K562 (cell line): ENCODE data around the gene CMIP. TPM values are rescaled to one million over a fixed set of nuclear protein-coding genes. Genes with fewer than 3 reads are reported as not detected.
A peak's percentile ranks its signal among the peaks of the same experiment; 100 is the strongest.

Source experiments
- BCOR ChIP-seq: fragments of 450-650 bp; IDR thresholded peaks from 2 replicates; pipeline ENCODE4 v1.6.1; 2016
- BDP1 ChIP-seq: IDR thresholded peaks from 3 replicates; pipeline ENCODE4 v1.6.1; 2011; ENCODE audit not compliant: insufficient read length, insufficient read depth
- BMI1 ChIP-seq: fragments of 150-350 bp; IDR thresholded peaks from 2 replicates; pipeline ENCODE4 v1.6.1; 2014; ENCODE audit warnings: low read length
- CCNT2 ChIP-seq: IDR thresholded peaks from 2 replicates; pipeline ENCODE4 v1.6.1; 2011; ENCODE audit warnings: borderline replicate concordance, low read depth, mild to moderate bottlenecking, moderate library complexity, mixed read lengths, low read length; ENCODE audit not compliant: insufficient read length; ENCODE audit errors: extremely low read depth
- CSDE1 ChIP-seq, 2 experiments: fragments of 450-650 bp; IDR thresholded peaks; 2 replicates each; pipeline ENCODE4 v1.6.1; 2016; ENCODE audit warnings: mild to moderate bottlenecking in 1 of 2
- ETV6 ChIP-seq, 3 experiments: fragments of 150-350 bp in 1 of 3; sonication (generic) in 1 of 3; formaldehyde crosslinking in 1 of 3; IDR thresholded peaks; 2 replicates each; pipeline versions ENCODE4 v1.6.1 to v1.8.0; 2014 to 2022; ENCODE audit warnings: borderline replicate concordance in 2 of 3, low read depth in 2 of 3, antibody characterized with exemption in 1 of 3, low read length in 1 of 3, mild to moderate bottlenecking in 1 of 3, missing genetic modification reagents in 1 of 3
- FOXA1 ChIP-seq: fragments of 450-650 bp; IDR thresholded peaks from 2 replicates; pipeline ENCODE4 v1.6.1; 2016; ENCODE audit warnings: mild to moderate bottlenecking, borderline replicate concordance
- MTA1 ChIP-seq: fragments of 450-650 bp; IDR thresholded peaks from 2 replicates; pipeline ENCODE4 v1.6.1; 2017; ENCODE audit warnings: borderline replicate concordance
- NR1H2 ChIP-seq: sonication (generic); formaldehyde crosslinking; IDR thresholded peaks from 2 replicates; pipeline ENCODE4 v1.4.0; 2020; ENCODE audit warnings: mild to moderate bottlenecking, missing genetic modification reagents
- RFX5 ChIP-seq: IDR thresholded peaks from 2 replicates; pipeline ENCODE4 v1.6.1; 2011; ENCODE audit warnings: low read depth, mild to moderate bottlenecking, improper control_type of control experiment, low read length
- ZBTB17 ChIP-seq: fragments of 450-650 bp; formaldehyde crosslinking; IDR thresholded peaks from 2 replicates; pipeline ENCODE4 v1.4.0; 2020; ENCODE audit warnings: mild to moderate bottlenecking
- ZFP91 ChIP-seq: sonication (generic); formaldehyde crosslinking; IDR thresholded peaks from 2 replicates; pipeline ENCODE4 v1.8.0; 2022; ENCODE audit warnings: mild to moderate bottlenecking, missing genetic modification reagents
- ZKSCAN8 ChIP-seq: fragments of 200-800 bp; sonication (Bioruptor generic); IDR thresholded peaks from 2 replicates; pipeline ENCODE4 v1.6.1; 2016; ENCODE audit warnings: missing genetic modification characterization, missing compliant biosample characterization
- ZNF274 ChIP-seq: IDR thresholded peaks from 2 replicates; pipeline ENCODE4 v1.6.1; 2011; ENCODE audit warnings: low read depth, mild to moderate bottlenecking, low read length, moderate library complexity, borderline replicate concordance
- ZNF324 ChIP-seq: fragments of 250-450 bp; sonication (Bioruptor Pico); IDR thresholded peaks from 2 replicates; pipeline ENCODE4 v1.4.0; 2020; ENCODE audit warnings: mild to moderate bottlenecking
- ZNF561 ChIP-seq: fragments of 450-650 bp; formaldehyde crosslinking; conservative IDR thresholded peaks from 2 replicates; pipeline ENCODE4 v1.4.0; 2020; ENCODE audit warnings: mild to moderate bottlenecking, moderate library complexity
- ZNF57 ChIP-seq: fragments of 450-650 bp; formaldehyde crosslinking; IDR thresholded peaks from 2 replicates; pipeline ENCODE4 v1.4.0; 2020; ENCODE audit warnings: mild to moderate bottlenecking, moderate library complexity
- ZNF589 ChIP-seq: fragments of 200-800 bp; sonication (Bioruptor generic); IDR thresholded peaks from 2 replicates; pipeline ENCODE4 v1.6.1; 2016; ENCODE audit warnings: low read depth, missing genetic modification characterization, missing compliant biosample characterization
- ZNF717 ChIP-seq: fragments of 250-450 bp; sonication (Bioruptor Pico); IDR thresholded peaks from 2 replicates; pipeline ENCODE4 v1.5.0; 2021
- ZSCAN29 ChIP-seq: fragments of 450-650 bp; IDR thresholded peaks from 2 replicates; pipeline ENCODE4 v1.6.1; 2017
- polyA plus RNA-seq, 8 experiments: library from polyadenylated mRNA; depleted of rRNA in 4 of 8; stranded (reverse) in 5 of 8; unstranded in 3 of 8; fragments of >200 nt; fragmentation: Nextera tagmentation in 2 of 8; fragmentation: Illumina TruSeq in 1 of 8; extraction: Ambion mirVana in 2 of 8; extraction: Trizol in 1 of 8; gene quantifications; 2 replicates each; pipeline versions ENCODE4 v1.2.1 to v1.2.3, GENCODE V29; 2011 to 2014; ENCODE audit warnings: inconsistent platforms in 1 of 8, missing spikeins in 1 of 8
- total RNA-seq, 7 experiments: library from RNA; depleted of rRNA in 6 of 7; stranded (reverse); fragments of >200 nt in 6 of 7; fragmentation: Illumina TruSeq in 2 of 7; extraction: Trizol in 2 of 7; gene quantifications; 2 replicates each; pipeline versions ENCODE4 v1.2.1 to v1.2.3, GENCODE V29; 2011 to 2021; ENCODE audit warnings: low replicate concordance in 1 of 7
- TF ChIP-seq, protein P1 (sequence below): sonication (generic); formaldehyde crosslinking; IDR thresholded peaks from 2 replicates; pipeline ENCODE4 v1.8.0; 2022; ENCODE audit warnings: mild to moderate bottlenecking, missing genetic modification reagents
- TF ChIP-seq, protein P2 (sequence below): fragments of 250-450 bp; sonication (Bioruptor Pico); IDR thresholded peaks from 2 replicates; pipeline ENCODE4 v1.4.0; 2020; ENCODE audit warnings: mild to moderate bottlenecking, moderate library complexity

Gene CMIP
- total and polyA plus RNA-seq, 9 of the 15 experiments (the other 6 are each of a cell fraction or from before 2014, with no cell fraction given): 0.94 to 82.5 (median 10.3) TPM

GRCh38 chr16:81482329-81483063 lies 37.9 kb downstream of the CMIP start (continued):
- TF ChIP-seq ZFP91 (CRISPR knock-in tag) (no peak), BMI1 (no peak), BDP1 (no peak), CSDE1 (IDR thresholded peaks at IDR 0.05) (no peak), ZNF324 (no peak), ZSCAN29 (no peak; the same call in 1 of the 2 replicates), CCNT2 (no peak), FOXA1 (no peak), ZBTB17 (no peak), ZNF274 (no peak), ETV6 (IDR thresholded peaks at IDR 0.05; ENCODE audit: borderline replicate concordance in 1 of 2, low read depth in 2 of 2, low read length in 1 of 2) (no peak), ETV6 (CRISPR knock-in tag; IDR thresholded peaks at IDR 0.05; ENCODE audit: borderline replicate concordance) (no peak), ZNF561 (CRISPR knock-in tag) (no peak), BCOR (peak; percentile 56), ZKSCAN8 (no peak), RFX5 (no peak), ZNF589 (CRISPR knock-in tag) (no peak), ZNF717 (CRISPR knock-in tag) (no peak), NR1H2 (CRISPR knock-in tag) (no peak), ZNF57 (CRISPR knock-in tag) (no peak), MTA1 (no peak)
- TF ChIP-seq, protein P1, sequence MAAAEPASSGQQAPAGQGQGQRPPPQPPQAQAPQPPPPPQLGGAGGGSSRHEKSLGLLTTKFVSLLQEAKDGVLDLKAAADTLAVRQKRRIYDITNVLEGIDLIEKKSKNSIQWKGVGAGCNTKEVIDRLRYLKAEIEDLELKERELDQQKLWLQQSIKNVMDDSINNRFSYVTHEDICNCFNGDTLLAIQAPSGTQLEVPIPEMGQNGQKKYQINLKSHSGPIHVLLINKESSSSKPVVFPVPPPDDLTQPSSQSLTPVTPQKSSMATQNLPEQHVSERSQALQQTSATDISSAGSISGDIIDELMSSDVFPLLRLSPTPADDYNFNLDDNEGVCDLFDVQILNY (CRISPR knock-in tag): no peak; the same call in 1 of the 2 replicates
- TF ChIP-seq, protein P2, sequence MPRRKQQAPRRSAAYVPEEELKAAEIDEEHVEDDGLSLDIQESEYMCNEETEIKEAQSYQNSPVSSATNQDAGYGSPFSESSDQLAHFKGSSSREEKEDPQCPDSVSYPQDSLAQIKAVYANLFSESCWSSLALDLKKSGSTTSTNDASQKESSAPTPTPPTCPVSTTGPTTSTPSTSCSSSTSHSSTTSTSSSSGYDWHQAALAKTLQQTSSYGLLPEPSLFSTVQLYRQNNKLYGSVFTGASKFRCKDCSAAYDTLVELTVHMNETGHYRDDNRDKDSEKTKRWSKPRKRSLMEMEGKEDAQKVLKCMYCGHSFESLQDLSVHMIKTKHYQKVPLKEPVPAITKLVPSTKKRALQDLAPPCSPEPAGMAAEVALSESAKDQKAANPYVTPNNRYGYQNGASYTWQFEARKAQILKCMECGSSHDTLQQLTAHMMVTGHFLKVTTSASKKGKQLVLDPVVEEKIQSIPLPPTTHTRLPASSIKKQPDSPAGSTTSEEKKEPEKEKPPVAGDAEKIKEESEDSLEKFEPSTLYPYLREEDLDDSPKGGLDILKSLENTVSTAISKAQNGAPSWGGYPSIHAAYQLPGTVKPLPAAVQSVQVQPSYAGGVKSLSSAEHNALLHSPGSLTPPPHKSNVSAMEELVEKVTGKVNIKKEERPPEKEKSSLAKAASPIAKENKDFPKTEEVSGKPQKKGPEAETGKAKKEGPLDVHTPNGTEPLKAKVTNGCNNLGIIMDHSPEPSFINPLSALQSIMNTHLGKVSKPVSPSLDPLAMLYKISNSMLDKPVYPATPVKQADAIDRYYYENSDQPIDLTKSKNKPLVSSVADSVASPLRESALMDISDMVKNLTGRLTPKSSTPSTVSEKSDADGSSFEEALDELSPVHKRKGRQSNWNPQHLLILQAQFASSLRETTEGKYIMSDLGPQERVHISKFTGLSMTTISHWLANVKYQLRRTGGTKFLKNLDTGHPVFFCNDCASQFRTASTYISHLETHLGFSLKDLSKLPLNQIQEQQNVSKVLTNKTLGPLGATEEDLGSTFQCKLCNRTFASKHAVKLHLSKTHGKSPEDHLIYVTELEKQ: no peak
